ENCODE data around the gene ITPRID2.

ITPRID2 gene

DNA sequence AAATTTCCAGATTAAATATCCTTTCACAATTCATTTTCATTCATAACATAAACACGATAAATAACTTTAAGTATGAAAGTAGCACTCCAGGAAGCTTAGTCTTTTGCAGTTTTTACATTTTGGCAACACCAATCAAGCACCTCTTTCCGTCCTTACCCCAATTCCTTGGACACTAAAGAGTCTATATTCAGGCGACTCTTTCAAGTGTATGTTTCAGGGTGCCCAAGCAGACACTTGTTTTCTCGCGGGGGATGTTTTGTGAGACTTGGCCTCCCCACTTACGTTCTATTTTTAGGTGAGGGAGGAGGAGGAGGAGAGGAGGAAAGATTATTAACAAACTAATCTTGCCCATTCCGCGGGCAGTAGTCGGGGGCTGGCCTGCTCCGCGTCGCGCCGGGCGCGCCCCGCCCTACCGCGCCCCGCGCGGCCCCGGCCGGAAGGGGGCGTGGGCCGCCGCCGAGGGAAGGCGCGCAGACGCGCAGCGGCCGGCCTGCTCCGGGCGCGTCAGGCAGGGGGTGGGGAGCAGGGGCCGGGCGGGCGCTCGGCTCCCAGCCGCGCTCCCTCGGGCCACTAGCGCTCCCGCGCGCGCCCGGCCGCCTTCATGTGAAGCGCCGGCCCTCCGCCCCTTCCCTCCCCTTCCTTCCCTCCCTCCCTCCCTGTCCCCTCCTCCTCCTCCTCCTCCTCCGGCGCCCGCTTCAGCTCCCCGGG is at the start of gene ITPRID2:
ITPRID2 (plus strand) TSS at position 473 of the 708 bp plus-strand sequence. CDS start 337 bp downstream, outside the sequence.
- no peaks in the 10 kb centered on the region for H3K9me3 ChIP-seq (ENCODE audit: low read depth, low read length)
- 0 out of 2 replicates have a peak, but pooled peaks cover 12% of the 10 kb centered on the region for H3K36me3 ChIP-seq (ENCODE audit: insufficient read depth, low read length)
- no peak for DNase-seq (ENCODE audit: low read depth, low spot score)
- H3K4me3 ChIP-seq: peak within 1 kb of the TSS; percentile 96
- peak within 1 kb of the TSS; percentile 76 for H3K9ac ChIP-seq (ENCODE audit: insufficient read length)
- TF ChIP-seq FOXP2 (optimal IDR thresholded peaks at IDR 0.05; ENCODE audit: control extremely low read depth, extremely low read length, insufficient read depth) (no peak), POLR2AphosphoS5 (IDR thresholded peaks at IDR 0.05; ENCODE audit: borderline replicate concordance, low read depth, low read length) (0 out of 2 replicates have a peak, but pooled peaks have one; percentile 30), EZH2 (IDR thresholded peaks at IDR 0.05) (no peak)
- peak within 1 kb of the TSS; percentile 59; the same call in 1 of the 2 replicates for H3K27ac ChIP-seq

DNA sequence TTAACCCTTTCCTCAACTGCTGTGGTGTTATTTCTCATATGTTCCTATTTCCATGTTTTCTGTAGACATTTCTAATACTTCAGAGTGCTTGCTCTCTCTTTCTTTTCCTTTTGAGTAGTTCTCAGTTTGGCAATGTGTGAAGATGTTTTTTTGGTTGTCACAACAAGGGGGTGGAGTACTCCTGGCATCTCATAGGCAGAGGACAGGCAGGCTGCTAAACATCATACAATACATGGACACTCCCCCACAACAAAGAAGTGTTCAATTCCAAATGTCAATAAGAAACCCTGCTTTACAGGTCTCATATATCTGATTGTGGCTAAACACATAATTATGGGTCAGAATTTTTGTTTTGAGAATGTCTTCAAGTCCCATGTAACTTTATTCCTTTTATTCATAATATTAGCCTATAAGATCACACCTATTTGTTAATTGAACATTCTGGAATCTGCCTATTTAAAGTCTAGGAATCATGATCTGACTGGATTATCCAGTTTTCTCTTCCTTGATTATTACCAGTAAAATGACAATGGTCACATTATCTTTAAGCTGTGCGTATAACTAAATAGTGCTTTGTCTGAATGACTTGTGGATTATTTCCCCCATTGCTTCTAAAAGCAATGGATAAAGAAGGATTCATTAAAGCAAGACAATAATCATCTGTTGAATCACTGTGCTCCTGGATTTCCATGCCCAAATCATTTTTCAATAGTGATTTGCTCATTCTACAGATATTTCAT is 46.8 kb upstream of the ITPRID2 start:
- TF ChIP-seq EZH2 (IDR thresholded peaks at IDR 0.05): no peak
- TF ChIP-seq FOXP2 (optimal IDR thresholded peaks at IDR 0.05; ENCODE audit: control extremely low read depth, extremely low read length, insufficient read depth): no peak
- TF ChIP-seq POLR2AphosphoS5 (IDR thresholded peaks at IDR 0.05; ENCODE audit: borderline replicate concordance, low read depth, low read length): no peak
- Histone ChIP-seq H3K9me3 (ENCODE audit: low read depth, low read length) (no peaks in the 10 kb centered on the region), H3K4me3 (no peak overlapping the region), H3K9ac (ENCODE audit: insufficient read length) (no peak overlapping the region), H3K36me3 (ENCODE audit: insufficient read depth, low read length) (no peaks in the 10 kb centered on the region), H3K27ac (no peak overlapping the region)
- DNase-seq (ENCODE audit: low read depth, low spot score): no peak

DNA sequence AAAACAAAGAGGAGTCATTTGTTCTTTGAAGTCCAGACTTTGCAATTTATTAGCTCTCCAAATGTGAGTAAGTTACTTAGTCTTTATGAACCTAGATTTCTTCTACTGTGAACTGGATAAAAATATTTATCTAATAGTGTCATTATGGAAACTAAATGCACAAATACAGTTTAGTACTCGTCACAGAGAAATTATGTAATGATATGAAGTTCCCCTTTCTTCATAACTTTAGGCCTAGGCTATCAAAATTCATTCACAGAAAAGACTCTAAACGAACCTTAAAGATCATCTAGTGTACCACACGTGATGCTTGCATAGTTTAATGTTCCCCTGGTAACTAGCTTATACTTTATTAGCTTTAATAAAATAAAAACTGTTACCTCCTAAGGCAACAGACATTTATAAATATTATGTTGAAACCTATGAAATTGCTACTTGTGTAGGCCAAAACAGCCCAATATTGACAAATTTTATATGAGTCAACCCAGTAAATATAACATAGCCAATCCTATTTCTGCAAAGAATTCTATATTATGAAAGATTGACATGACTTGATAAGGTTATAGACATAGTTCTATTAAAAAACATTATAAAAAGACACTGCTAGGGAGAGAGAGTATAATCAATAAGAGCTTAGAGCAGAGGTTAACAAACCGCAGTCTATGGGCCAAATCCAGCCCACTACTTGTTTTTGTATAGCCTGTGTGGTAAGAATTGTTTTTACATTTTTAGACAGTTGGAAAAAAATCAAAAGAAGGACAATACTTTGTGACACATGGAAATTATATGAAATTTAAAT is 44.9 kb upstream of the ITPRID2 start:
- H3K9ac ChIP-seq (ENCODE audit: insufficient read length): no peak overlapping the region
- no peak overlapping the region for H3K27ac ChIP-seq
- DNase-seq (ENCODE audit: low read depth, low spot score): no peak
- TF ChIP-seq EZH2 (IDR thresholded peaks at IDR 0.05) (no peak), FOXP2 (optimal IDR thresholded peaks at IDR 0.05; ENCODE audit: control extremely low read depth, extremely low read length, insufficient read depth) (no peak), POLR2AphosphoS5 (IDR thresholded peaks at IDR 0.05; ENCODE audit: borderline replicate concordance, low read depth, low read length) (no peak)
- no peak overlapping the region for H3K4me3 ChIP-seq
- no peaks in the 10 kb centered on the region for H3K36me3 ChIP-seq (ENCODE audit: insufficient read depth, low read length)
- H3K9me3 ChIP-seq (ENCODE audit: low read depth, low read length): no peaks in the 10 kb centered on the region

DNA sequence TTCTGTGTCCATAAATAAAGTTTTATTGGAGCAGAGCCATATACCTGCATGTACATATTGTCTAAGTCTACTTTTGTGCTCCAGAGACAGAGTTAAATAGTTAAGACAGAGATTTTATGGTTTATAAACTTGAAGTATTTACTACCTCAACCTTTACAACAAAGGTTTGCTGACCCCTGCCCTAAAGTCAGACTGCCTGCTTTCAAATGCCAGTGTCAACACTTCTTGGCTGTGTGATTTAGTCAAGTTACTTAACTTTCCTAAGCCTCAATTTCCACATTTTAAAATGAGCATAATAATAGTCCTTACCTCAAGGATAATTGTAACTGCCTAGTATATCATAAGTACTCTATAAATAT is 44.4 kb upstream of the ITPRID2 start:
- no peak overlapping the region for H3K4me3 ChIP-seq
- no peaks in the 10 kb centered on the region for H3K36me3 ChIP-seq (ENCODE audit: insufficient read depth, low read length)
- TF ChIP-seq EZH2 (IDR thresholded peaks at IDR 0.05) (no peak), FOXP2 (optimal IDR thresholded peaks at IDR 0.05; ENCODE audit: control extremely low read depth, extremely low read length, insufficient read depth) (no peak), POLR2AphosphoS5 (IDR thresholded peaks at IDR 0.05; ENCODE audit: borderline replicate concordance, low read depth, low read length) (no peak)
- no peak overlapping the region for H3K27ac ChIP-seq
- no peak for DNase-seq (ENCODE audit: low read depth, low spot score)
- H3K9me3 ChIP-seq (ENCODE audit: low read depth, low read length): no peaks in the 10 kb centered on the region
- H3K9ac ChIP-seq (ENCODE audit: insufficient read length): no peak overlapping the region

DNA sequence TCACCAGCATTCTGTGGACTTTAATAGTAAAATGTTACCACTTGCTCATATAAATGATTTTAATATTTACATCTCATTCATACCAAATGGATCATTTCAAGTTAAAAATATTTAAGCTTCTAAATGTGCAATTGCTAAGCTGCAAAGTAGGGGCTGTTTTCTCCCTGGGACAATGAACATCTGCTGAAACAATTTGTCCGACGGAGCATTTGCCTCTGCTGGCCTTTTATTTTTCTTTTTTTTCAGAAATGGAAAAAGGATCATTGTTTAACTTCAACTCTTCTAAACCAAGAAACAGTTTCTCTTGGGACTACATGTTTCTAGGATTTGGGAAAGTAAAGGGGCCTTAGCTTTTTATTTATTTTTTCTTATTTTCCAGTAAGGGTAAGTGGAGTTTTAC is 43.8 kb upstream of the ITPRID2 start:
- no peak overlapping the region for H3K9ac ChIP-seq (ENCODE audit: insufficient read length)
- no peak for TF ChIP-seq FOXP2 (optimal IDR thresholded peaks at IDR 0.05; ENCODE audit: control extremely low read depth, extremely low read length, insufficient read depth)
- TF ChIP-seq EZH2 (IDR thresholded peaks at IDR 0.05): no peak
- no peak for TF ChIP-seq POLR2AphosphoS5 (IDR thresholded peaks at IDR 0.05; ENCODE audit: borderline replicate concordance, low read depth, low read length)
- no peak for DNase-seq (ENCODE audit: low read depth, low spot score)
- no peak overlapping the region for H3K27ac ChIP-seq
- H3K9me3 ChIP-seq (ENCODE audit: low read depth, low read length): no peaks in the 10 kb centered on the region
- H3K36me3 ChIP-seq (ENCODE audit: insufficient read depth, low read length): no peaks in the 10 kb centered on the region
- no peak overlapping the region for H3K4me3 ChIP-seq

DNA sequence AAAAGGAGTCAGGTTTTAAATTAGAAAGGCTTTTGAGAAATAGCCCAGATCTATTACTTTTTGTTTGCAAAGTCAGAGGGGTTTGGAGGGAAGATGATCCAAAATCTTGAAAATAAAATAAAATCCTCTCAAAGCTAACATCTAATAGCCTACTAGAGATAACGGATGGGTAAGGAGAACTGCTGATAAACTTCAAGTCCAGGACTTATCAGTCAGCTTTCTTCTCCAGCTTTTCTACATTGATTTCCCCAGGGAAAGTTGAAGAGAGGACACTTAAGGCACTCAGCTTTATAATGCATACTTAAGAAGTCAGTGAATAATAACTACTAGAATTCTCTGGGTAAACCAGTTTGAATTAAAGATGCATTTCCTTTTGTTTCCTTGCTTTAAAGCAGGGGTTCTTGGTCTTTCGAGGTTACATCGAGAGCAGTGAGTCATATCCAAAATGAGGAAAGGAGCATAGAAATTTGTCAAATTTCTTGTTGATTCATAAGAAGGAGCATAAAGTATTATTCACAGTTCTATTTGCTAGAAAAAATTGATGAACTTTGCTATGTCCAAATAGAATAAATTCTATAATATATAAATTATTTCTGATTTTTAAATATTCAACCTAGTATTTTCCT is 43.2 kb upstream of the ITPRID2 start:
- H3K4me3 ChIP-seq: no peak overlapping the region

DNA sequence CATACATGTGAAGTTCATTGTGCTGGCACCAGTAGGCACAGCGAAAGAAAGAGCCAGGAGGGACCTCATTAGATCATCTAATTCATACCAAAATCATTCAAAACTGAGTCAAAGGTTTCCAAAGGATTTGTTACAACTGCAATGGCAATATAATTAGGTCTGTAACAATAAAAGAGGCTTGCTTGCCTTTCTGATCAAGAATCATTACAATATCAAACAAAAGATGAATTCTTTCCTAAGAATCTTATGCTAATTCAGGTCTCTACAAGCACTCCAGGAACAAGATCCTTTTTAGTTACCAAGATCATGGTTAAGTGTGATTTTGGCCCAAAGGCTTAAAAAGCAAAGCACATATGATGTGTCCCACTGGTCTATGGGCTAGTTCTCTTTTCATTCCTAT is 41.9 kb upstream of the ITPRID2 start:
- Histone ChIP-seq H3K9ac (ENCODE audit: insufficient read length) (no peak overlapping the region), H3K9me3 (ENCODE audit: low read depth, low read length) (no peaks in the 10 kb centered on the region), H3K27ac (no peak overlapping the region), H3K4me3 (no peak overlapping the region), H3K36me3 (ENCODE audit: insufficient read depth, low read length) (no peaks in the 10 kb centered on the region)
- DNase-seq (ENCODE audit: low read depth, low spot score): no peak
- TF ChIP-seq FOXP2 (optimal IDR thresholded peaks at IDR 0.05; ENCODE audit: control extremely low read depth, extremely low read length, insufficient read depth) (no peak), POLR2AphosphoS5 (IDR thresholded peaks at IDR 0.05; ENCODE audit: borderline replicate concordance, low read depth, low read length) (no peak), EZH2 (IDR thresholded peaks at IDR 0.05) (no peak)

More for the DNA sequence above, 43.2 kb upstream of the ITPRID2 start:
- Histone ChIP-seq H3K9me3 (ENCODE audit: low read depth, low read length) (no peaks in the 10 kb centered on the region), H3K36me3 (ENCODE audit: insufficient read depth, low read length) (no peaks in the 10 kb centered on the region), H3K9ac (ENCODE audit: insufficient read length) (no peak overlapping the region), H3K27ac (no peak overlapping the region)
- TF ChIP-seq POLR2AphosphoS5 (IDR thresholded peaks at IDR 0.05; ENCODE audit: borderline replicate concordance, low read depth, low read length) (no peak), FOXP2 (optimal IDR thresholded peaks at IDR 0.05; ENCODE audit: control extremely low read depth, extremely low read length, insufficient read depth) (no peak), EZH2 (IDR thresholded peaks at IDR 0.05) (no peak)
- DNase-seq (ENCODE audit: low read depth, low spot score): peak; percentile 26
